Right cardiac atrium (tissue), 5 donors: ENCODE results near the gene RAPGEF1. TPM values are rescaled to one million over a fixed set of nuclear protein-coding genes. Genes with fewer than 3 reads are reported as not detected.
"Not testable (repeated sequence)": the region's sequence is repeated elsewhere in the genome, so short reads cannot be mapped to it uniquely, and the experiment has no call there.

Source experiments
- ATAC-seq, 2 donors: fragments of 200-7000 bp; cut with Tn5 transposase; one replicate each; pipeline versions ENCODE4 v1.8.0 to v1.9.1; 2020; ENCODE audit warnings: moderate library complexity in 2 of 2, mild to moderate bottlenecking in 1 of 2
- DNase-seq, 3 donors: peaks; one replicate each; pipeline ENCODE4 v3.0.0-alpha.2; 2020
- H3K27ac ChIP-seq: one replicate; pipeline ENCODE4 v1.5.1; 2013; ENCODE audit warnings: mild to moderate bottlenecking, low read length, control low read depth, moderate library complexity
- H3K27me3 ChIP-seq: one replicate; pipeline ENCODE4 v1.6.1; 2013; ENCODE audit not compliant: control insufficient read depth, insufficient read depth
- H3K4me1 ChIP-seq: one replicate; pipeline ENCODE4 v1.6.1; 2013; ENCODE audit warnings: low read length; ENCODE audit not compliant: control insufficient read depth, insufficient read depth
- H3K4me3 ChIP-seq: one replicate; pipeline ENCODE4 v1.5.1; 2013; ENCODE audit warnings: low read length, control low read depth
- H3K9me3 ChIP-seq: one replicate; pipeline ENCODE4 v1.6.1; 2013; ENCODE audit warnings: low read length; ENCODE audit not compliant: control insufficient read depth
- WGBS: extraction: QIAGEN DNeasy Blood & Tissue Kit; methylation state at CpG from one replicate; pipeline ENCODE4 v1.1.7; 2013; 5-methylcytosine and 5-hydroxymethylcytosine counted together
- intact Hi-C, 4 donors: fragments of 100-400 bp; cut with DNase I; formaldehyde crosslinking; loops; one replicate each; pipeline versions ENCODE4 v1.11.0 to v1.14.0; 2022 to 2023
- polyA plus RNA-seq: library from polyadenylated mRNA; stranded (reverse); fragments of 200-250 nt; gene quantifications from one replicate; pipeline ENCODE4 v1.2.3, GENCODE V29; 2013
- total RNA-seq, 4 donors: library from RNA; stranded (reverse); fragmentation: NEBNext Ultra II Directional; extraction: Animal tissue kit (Norgen Biotek cat#: 25700); gene quantifications; one replicate each; pipeline ENCODE4 v1.2.1, GENCODE V29; 2021
- donor health status: healthy with polysubstance abuse.
- donor health status: DM: no; HTN: yes; CAD: no.
- donor health status: DM: no; HTN: no; CAD: no.
- donor health status: DM: no; HTN: yes; CAD: no; lungs with severe emphysema.
- donor health status: DM: yes; HTN: yes; CAD: no.

The RAPGEF1 gene
- total and polyA plus RNA-seq, 5 donors, result 58.5 to 100 (median 88.6) TPM

- intact Hi-C loops, result no loop called here
- Histone ChIP-seq H3K4me1 (no peaks in the 10 kb centered on the region), H3K27ac (no peak overlapping the region), H3K27me3 (no peaks in the 10 kb centered on the region), H3K9me3 (no peaks in the 10 kb centered on the region), H3K4me3 (no peak overlapping the region)
- WGBS, result 57% methylated on average over 9 of the region's 9 CpGs
- ATAC-seq (no peak), DNase-seq (no peak)
These were observed 177.6 kb downstream of the RAPGEF1 start for GRCh38 chr9:131562032-131562959.

DNA sequence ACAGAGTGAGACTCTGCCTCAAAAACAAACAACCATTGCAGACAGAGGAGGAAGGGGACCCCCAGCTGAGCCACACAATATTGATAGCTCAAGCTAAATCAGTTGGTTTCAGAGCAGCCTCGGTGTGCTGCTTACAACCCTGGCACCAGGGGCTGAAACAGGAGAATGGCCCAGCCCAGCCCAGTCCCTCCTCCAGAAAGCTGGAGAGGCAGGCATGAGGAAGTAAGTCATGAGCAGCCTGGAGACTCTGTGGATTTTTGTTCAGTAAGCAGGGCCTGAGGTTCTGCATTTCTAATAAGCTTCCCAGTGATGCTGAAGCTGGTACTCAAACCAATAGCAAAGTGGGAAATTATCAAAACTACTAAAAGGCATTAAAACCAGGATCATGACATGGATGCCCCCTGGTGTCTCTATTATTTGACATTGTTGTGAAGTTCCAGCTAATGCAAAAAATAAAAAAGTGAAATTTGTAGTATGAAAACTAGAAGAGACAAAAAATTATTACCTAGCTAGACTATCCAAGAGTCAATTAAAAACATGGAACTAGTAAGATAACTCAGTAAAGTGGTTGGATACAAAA, 180.4 kb downstream of the RAPGEF1 start:
- no peaks in the 10 kb centered on the region for H3K27me3 ChIP-seq
- no peak overlapping the region for H3K4me3 ChIP-seq
- DNase-seq, result no peak
- intact Hi-C loops, result no loop called here
- 83% methylated on average over 1 of the region's 1 CpG for WGBS
- H3K27ac ChIP-seq, result no peak overlapping the region
- no peak for ATAC-seq
- no peaks in the 10 kb centered on the region for H3K9me3 ChIP-seq
- H3K4me1 ChIP-seq, result no peaks in the 10 kb centered on the region

DNA sequence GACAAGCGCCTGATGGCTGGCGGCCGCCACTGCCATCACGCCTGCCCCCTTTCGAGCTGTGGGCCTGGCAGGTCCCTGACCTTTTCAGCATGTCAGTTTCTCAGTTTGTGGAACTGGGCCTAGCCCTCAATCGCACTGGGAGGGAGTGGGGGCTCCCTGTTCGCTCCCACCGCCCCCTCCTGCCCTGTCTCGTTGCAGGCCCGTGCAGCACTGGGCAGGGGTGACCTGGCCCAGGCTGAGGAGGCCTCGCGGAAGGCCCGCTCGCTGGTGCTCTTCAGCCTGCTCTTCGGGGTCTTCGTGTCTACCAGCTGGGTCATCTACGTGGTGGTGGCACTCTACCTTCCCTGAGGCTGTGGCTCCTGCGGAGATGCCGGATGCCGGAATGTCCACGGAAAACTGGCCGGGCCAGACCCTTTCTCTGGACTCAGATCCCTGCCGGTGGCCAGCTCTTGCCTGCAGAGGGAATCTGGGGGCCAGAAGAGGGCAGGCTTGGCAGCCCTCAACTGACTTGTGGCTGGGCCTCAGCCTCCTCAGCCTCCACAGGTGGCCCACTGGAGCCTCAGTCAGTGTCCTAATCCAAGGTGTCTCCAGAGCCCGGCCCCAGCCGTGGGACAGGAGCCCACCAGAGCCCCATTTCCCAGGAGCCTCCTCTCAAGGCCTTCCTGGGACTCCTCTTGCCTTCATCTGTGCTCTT, 181.9 kb downstream of the RAPGEF1 start:
- no peak for DNase-seq
- intact Hi-C loops, result no loop called here
- Histone ChIP-seq H3K9me3 (no peaks in the 10 kb centered on the region), H3K4me3 (no peak overlapping the region), H3K27ac (no peak overlapping the region), H3K27me3 (no peaks in the 10 kb centered on the region), H3K4me1 (no peaks in the 10 kb centered on the region)
- WGBS, result 93% methylated on average over 25 of the region's 25 CpGs
- peak in 1 of 2 donors; percentile 25 for ATAC-seq

DNA sequence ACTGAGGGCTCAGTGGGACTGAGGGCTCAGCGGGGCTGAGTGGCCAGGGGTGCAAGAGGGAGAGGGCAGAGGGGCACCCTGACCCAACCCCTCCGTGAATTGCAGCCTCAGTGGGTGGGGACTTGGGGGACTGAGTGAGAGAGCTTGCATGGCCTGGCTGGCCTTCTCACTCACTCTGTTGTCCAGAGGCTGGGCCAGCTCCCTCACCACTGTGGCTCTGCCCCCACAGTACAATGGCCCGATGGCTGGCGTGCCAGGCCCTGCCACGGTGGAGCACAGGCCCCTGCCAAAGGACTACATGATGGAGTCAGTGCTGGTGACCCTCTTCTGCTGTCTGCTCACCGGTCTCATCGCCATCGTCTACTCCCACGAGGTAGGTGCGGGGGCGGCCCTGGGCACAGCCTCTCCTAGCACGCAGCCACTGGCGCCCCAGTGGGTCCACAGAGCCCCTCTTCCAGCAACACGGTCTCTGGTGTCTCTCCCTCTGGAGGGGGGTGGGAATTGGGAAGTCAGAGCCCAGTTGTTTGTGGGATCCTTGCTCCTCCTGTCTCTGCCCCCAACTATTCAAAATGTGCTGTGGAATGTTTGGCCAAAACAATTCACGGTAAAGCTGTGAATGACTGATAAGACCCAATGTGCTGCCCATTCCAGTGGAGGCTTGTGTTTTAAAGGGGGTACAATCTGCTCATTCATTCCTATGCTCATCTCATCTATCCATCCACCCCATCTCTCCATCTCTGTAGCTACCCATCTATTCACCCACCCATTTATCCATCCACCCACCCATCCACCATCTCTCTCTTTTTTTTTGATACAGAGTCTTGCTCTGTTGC, 183.8 kb downstream of the RAPGEF1 start:
- intact Hi-C loops, result no loop called here
- H3K27ac ChIP-seq, result no peak overlapping the region
- no peaks in the 10 kb centered on the region for H3K27me3 ChIP-seq
- no peaks in the 10 kb centered on the region for H3K9me3 ChIP-seq
- ATAC-seq (peak in 1 of 2 donors; percentile 13), DNase-seq (no peak)
- H3K4me1 ChIP-seq, result no peaks in the 10 kb centered on the region
- no peak overlapping the region for H3K4me3 ChIP-seq
- 75% methylated on average over 15 of the region's 15 CpGs for WGBS

GRCh38 chr9:131554843-131555351, 185.0 kb downstream of the RAPGEF1 start:
- WGBS, result 21% methylated on average over 54 of the region's 54 CpGs
- Histone ChIP-seq H3K27me3 (no peaks in the 10 kb centered on the region), H3K4me1 (no peaks in the 10 kb centered on the region), H3K27ac (no peak overlapping the region), H3K9me3 (no peaks in the 10 kb centered on the region), H3K4me3 (no peak overlapping the region)
- no peak for ATAC-seq
- intact Hi-C loops, result no loop called here
- DNase-seq, result no peak

DNA sequence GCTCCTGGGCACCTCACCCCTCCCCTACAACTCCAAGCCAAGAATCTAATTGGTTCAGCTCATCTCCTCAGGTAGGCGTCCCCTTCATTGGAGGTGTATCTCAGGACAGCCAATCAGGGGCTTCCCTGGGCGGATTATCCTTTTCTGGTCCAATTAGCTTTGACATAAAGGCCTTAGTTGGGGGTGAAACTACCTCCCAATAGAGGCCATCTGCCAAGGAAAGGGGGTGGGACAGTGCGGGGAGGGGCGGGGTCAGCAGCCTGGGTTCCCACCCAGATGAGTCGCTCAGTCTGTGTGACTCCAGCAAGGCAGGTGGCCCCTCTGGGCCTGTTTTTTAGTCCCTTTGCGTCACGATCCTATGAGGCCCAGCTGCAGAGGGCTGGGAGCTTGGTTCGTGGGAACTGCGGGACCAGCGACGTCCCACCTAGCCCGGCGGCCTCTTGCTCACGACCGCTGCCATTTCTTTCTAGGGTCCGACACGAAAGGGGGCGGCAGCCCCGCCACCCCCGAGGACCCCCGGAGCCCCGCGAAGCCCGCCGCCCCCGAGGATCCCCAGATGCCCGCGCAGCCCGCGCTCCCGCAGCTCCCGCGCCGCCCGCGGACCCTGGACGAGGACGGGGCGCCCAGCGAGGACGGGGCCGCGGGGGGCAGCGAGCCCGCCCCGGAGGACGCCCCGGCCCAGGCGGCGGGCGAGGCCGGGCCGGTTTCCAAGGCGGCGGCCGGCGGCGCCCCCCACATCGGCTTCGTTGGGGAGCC, 185.6 kb downstream of the RAPGEF1 start:
- Histone ChIP-seq H3K27ac (no peak overlapping the region), H3K4me1 (no peaks in the 10 kb centered on the region), H3K27me3 (no peaks in the 10 kb centered on the region), H3K9me3 (no peaks in the 10 kb centered on the region), H3K4me3 (no peak overlapping the region)
- no peak for DNase-seq
- no peak for ATAC-seq
- intact Hi-C loops, result no loop called here
- 24% methylated on average over 60 of the region's 60 CpGs for WGBS

GRCh38 chr9:131552030-131552429, 187.8 kb downstream of the RAPGEF1 start:
- H3K27me3 ChIP-seq, result no peaks in the 10 kb centered on the region
- H3K4me3 ChIP-seq, result no peak overlapping the region
- H3K4me1 ChIP-seq, result no peaks in the 10 kb centered on the region
- intact Hi-C loops, result no loop called here
- no peak for DNase-seq
- ATAC-seq, result peak in 1 of 2 donors; percentile 29
- no peaks in the 10 kb centered on the region for H3K9me3 ChIP-seq
- no peak overlapping the region for H3K27ac ChIP-seq
- WGBS, result 90% methylated on average over 6 of the region's 6 CpGs

DNA sequence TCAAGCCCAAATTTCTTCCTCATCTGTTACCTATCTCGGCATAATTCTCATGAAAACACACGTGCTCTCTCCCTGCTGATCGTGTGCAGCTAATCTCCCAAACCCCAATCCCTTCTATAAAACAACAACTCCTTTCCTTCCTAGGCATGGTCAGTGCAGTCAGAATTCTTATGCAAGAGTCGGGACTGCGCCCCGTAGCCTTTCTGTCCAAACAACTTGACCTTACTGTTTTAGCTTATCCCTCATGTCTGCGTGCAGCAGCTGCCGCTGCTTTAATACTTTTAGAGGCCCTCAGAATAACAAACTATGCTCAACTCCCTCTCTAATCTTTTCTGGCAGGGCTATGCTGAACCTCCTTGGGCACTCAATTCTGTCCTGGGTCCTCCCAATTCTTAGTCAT, 189.4 kb downstream of the RAPGEF1 start:
- ATAC-seq, intact Hi-C loops, H3K4me3 ChIP-seq, H3K27me3 ChIP-seq, H3K4me1 ChIP-seq, H3K9me3 ChIP-seq, H3K27ac ChIP-seq, DNase-seq: not testable (repeated sequence)
- WGBS, result 49% methylated on average over 8 of the region's 8 CpGs

DNA sequence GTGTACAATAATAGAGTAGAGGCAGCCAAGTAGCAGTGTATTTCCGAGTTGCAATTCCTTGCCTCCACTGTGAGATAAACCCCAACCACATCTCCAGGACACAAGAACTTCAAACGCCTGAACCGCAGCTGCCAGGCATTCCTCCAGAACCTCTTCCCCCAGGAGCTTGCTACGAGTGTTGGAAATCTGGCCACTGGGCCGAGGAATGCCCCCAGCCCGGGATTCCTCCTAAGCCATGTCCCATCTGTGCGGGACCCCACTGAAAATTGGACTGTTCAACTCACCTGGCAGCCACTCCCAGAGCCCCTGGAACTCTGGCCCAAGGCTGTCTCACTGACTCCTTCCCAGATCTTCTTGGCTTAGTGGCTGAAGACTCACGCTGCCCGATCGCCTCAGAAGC, 190.7 kb downstream of the RAPGEF1 start:
- DNase-seq, H3K27me3 ChIP-seq, H3K4me1 ChIP-seq, H3K9me3 ChIP-seq, H3K27ac ChIP-seq, intact Hi-C loops, ATAC-seq, H3K4me3 ChIP-seq: not testable (repeated sequence)
- 82% methylated on average over 10 of the region's 10 CpGs for WGBS
